ENCODE results near the gene AKR1A1.
"Not testable (repeated sequence)": the region's sequence is repeated elsewhere in the genome, so short reads cannot be mapped to it uniquely, and the experiment has no call there.

AKR1A1 gene

GRCh38 chr1:45570631-45571030, 20.0 kb downstream of the AKR1A1 start:
- no peak for DNase-seq

GRCh38 chr1:45573231-45573804, 22.7 kb downstream of the AKR1A1 start:
- no peak for DNase-seq

- DNase-seq, result no peak
Observed at GRCh38 chr1:45574105-45574626, 23.5 kb downstream of the AKR1A1 start.

GRCh38 chr1:45583264-45583665, 32.6 kb downstream of the AKR1A1 start:
- peak; percentile 69 for DNase-seq

GRCh38 chr1:45583666-45584350, 33.2 kb downstream of the AKR1A1 start, which contains the start of gene NASP:
TSS of gene NASP (plus strand) at chr1:45584041. CDS start at chr1:45584147, 106 bp downstream.
- DNase-seq, result peak; percentile 50

GRCh38 chr1:45584351-45585109, 33.9 kb downstream of the AKR1A1 start:
- DNase-seq, result peak; percentile 86

GRCh38 chr1:45585110-45585426, 34.4 kb downstream of the AKR1A1 start:
- DNase-seq, result no peak

GRCh38 chr1:45585496-45586075, 35.0 kb downstream of the AKR1A1 start:
- DNase-seq, result no peak

- no peak for DNase-seq
Observed at GRCh38 chr1:45586769-45587168, 36.1 kb downstream of the AKR1A1 start.

GRCh38 chr1:45589861-45590260, 39.2 kb downstream of the AKR1A1 start:
- no peak for DNase-seq

- DNase-seq, result no peak
Observed at GRCh38 chr1:45594412-45594811, 43.8 kb downstream of the AKR1A1 start.

GRCh38 chr1:45596765-45597164, 46.1 kb downstream of the AKR1A1 start:
- DNase-seq, result not testable (repeated sequence)

GRCh38 chr1:45604239-45604638, 53.6 kb downstream of the AKR1A1 start:
- DNase-seq, result no peak

- no peak for DNase-seq
Observed at GRCh38 chr1:45607404-45608074, 56.9 kb downstream of the AKR1A1 start.

GRCh38 chr1:45608175-45609156, 57.8 kb downstream of the AKR1A1 start:
- DNase-seq, result no peak

- no peak for DNase-seq
Observed at GRCh38 chr1:45610589-45611226, 60.1 kb downstream of the AKR1A1 start.

GRCh38 chr1:45612941-45613579, 62.4 kb downstream of the AKR1A1 start:
- no peak for DNase-seq

- no peak for DNase-seq
Observed at GRCh38 chr1:45615885-45616284, 65.3 kb downstream of the AKR1A1 start.

GRCh38 chr1:45617618-45618017, 67.0 kb downstream of the AKR1A1 start:
- DNase-seq, result no peak

GRCh38 chr1:45619149-45619921, 68.7 kb downstream of the AKR1A1 start:
- no peak for DNase-seq
